ENCODE data around the gene ZCCHC14.

DNA sequence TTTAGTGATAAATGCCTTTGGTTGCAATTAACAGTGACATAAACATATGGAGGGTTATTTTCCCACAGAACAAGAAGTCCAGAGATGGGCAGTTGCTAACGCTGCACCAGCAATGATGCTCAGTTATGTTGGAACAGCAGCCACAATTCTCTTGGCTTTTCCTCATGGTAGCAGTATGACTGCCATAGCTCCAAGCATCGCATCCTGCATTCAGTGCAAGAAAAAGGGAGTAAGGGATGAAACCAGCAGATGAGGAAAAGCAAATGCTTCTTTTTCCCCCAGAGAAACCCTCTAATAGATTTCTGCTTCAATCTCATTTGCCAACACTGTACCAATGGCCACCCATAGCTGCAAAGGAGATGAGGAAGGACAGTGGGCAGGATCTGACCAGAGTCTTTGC is 13.0 kb upstream of the ZCCHC14 start:
- no peak for TF ChIP-seq EZH2 (IDR thresholded peaks at IDR 0.05; ENCODE audit: low read length)
- TF ChIP-seq, protein P1, sequence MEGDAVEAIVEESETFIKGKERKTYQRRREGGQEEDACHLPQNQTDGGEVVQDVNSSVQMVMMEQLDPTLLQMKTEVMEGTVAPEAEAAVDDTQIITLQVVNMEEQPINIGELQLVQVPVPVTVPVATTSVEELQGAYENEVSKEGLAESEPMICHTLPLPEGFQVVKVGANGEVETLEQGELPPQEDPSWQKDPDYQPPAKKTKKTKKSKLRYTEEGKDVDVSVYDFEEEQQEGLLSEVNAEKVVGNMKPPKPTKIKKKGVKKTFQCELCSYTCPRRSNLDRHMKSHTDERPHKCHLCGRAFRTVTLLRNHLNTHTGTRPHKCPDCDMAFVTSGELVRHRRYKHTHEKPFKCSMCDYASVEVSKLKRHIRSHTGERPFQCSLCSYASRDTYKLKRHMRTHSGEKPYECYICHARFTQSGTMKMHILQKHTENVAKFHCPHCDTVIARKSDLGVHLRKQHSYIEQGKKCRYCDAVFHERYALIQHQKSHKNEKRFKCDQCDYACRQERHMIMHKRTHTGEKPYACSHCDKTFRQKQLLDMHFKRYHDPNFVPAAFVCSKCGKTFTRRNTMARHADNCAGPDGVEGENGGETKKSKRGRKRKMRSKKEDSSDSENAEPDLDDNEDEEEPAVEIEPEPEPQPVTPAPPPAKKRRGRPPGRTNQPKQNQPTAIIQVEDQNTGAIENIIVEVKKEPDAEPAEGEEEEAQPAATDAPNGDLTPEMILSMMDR (optimal IDR thresholded peaks at IDR 0.05 in 1 of 3, IDR thresholded peaks at IDR 0.05 in 1 of 3, conservative IDR thresholded peaks at IDR 0.05 in 1 of 3; ENCODE audit: extremely low read depth in 1 of 3, insufficient read depth in 2 of 3, low read length in 3 of 3), result no peak

All from keratinocyte (primary cell).